NB4 (cell line): ENCODE results near the gene ESRRG.

Source experiments
- DNase-seq: peaks from one replicate; pipeline ENCODE4 v3.0.0; 2010; ENCODE audit warnings: low read depth
- H3K4me3 ChIP-seq: one replicate; pipeline ENCODE4 v1.5.1; 2011; ENCODE audit warnings: mild to moderate bottlenecking, low read depth, low read length, moderate library complexity
- MYC ChIP-seq: IDR thresholded peaks from 2 replicates; pipeline ENCODE4 v1.6.1; 2011; ENCODE audit warnings: low read depth, low read length
- POLR2A ChIP-seq: IDR thresholded peaks from 2 replicates; pipeline ENCODE4 v1.6.1; 2011; ENCODE audit warnings: mild to moderate bottlenecking; ENCODE audit not compliant: insufficient read length; ENCODE audit errors: extremely low read depth
- TF ChIP-seq, protein P1 (sequence below): IDR thresholded peaks from 2 replicates; pipeline ENCODE4 v1.6.1; 2011; ENCODE audit warnings: low read depth, low read length
- TF ChIP-seq, protein P2 (sequence below): IDR thresholded peaks from one replicate; pipeline ENCODE4 v1.5.1; 2012; ENCODE audit warnings: low read depth, low read length

Gene ESRRG

DNA sequence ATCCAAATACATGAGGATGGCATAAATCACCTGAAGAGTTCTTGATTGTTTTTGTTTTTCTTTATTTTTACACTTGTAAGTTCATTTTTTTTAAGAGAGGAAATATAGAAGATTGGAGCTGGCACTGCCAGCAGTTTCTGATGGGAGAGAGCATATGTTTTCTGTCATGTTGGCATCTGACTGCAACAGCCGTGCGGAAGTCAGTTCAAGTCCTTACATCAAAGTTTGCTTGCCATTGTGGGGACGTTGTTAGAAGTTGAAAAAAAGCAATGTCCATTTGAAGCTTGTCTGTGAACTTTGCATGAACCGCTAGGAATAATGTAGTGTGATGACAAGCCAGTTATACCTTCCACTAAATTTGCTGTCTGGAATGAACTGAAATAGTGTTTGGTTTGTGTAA lies 173.4 kb downstream of the ESRRG start:
- DNase-seq, result no peak
- TF ChIP-seq, protein P1, sequence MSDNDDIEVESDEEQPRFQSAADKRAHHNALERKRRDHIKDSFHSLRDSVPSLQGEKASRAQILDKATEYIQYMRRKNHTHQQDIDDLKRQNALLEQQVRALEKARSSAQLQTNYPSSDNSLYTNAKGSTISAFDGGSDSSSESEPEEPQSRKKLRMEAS, result no peak
- TF ChIP-seq MYC (no peak), POLR2A (no peak)
- TF ChIP-seq, protein P2, sequence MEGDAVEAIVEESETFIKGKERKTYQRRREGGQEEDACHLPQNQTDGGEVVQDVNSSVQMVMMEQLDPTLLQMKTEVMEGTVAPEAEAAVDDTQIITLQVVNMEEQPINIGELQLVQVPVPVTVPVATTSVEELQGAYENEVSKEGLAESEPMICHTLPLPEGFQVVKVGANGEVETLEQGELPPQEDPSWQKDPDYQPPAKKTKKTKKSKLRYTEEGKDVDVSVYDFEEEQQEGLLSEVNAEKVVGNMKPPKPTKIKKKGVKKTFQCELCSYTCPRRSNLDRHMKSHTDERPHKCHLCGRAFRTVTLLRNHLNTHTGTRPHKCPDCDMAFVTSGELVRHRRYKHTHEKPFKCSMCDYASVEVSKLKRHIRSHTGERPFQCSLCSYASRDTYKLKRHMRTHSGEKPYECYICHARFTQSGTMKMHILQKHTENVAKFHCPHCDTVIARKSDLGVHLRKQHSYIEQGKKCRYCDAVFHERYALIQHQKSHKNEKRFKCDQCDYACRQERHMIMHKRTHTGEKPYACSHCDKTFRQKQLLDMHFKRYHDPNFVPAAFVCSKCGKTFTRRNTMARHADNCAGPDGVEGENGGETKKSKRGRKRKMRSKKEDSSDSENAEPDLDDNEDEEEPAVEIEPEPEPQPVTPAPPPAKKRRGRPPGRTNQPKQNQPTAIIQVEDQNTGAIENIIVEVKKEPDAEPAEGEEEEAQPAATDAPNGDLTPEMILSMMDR, result no peak
- H3K4me3 ChIP-seq, result no peak overlapping the region

DNA sequence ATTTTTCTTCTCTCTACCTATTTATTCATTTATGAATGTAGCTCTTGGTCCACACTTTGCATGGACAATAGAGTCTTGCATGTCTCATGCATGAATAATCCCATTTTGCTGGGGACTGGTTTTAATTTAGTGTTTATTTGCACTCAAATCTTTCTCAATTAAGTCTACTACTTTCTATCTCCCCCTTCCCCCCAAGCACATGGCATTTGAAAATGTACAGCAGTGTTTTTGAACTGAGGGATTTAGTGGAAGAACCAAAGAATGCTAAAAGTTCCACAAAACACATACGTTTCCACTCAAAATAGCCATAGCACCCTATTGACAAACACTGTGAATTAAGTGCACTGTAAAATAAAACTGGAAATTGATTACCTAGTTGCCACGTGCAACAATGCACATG lies 180.5 kb downstream of the ESRRG start:
- TF ChIP-seq MYC, result no peak
- TF ChIP-seq, protein P1, result no peak
- TF ChIP-seq, protein P2, result no peak
- DNase-seq, result no peak
- H3K4me3 ChIP-seq, result no peak overlapping the region

DNA sequence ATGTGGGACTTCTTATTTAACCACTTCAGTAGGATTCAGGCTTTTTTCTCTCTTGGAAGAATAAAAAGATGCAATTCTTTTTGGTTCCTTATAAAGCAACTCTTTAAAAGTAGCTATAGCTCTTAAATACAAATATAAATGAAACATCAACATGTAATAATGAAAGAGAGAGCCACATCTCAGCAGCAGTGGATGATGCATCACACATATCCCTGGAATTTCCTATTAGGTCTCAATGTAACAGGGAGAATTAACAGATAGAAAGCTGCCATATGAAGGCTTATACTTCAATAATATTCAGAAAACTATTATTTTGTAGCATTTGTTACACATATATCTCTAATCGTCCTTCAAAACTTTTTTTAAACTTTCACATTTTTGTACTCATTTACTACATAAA lies 181.0 kb downstream of the ESRRG start:
- TF ChIP-seq MYC (no peak), POLR2A (no peak)
- TF ChIP-seq, protein P2, result no peak
- TF ChIP-seq, protein P1, result no peak
- H3K4me3 ChIP-seq, result no peak overlapping the region
- no peak for DNase-seq

DNA sequence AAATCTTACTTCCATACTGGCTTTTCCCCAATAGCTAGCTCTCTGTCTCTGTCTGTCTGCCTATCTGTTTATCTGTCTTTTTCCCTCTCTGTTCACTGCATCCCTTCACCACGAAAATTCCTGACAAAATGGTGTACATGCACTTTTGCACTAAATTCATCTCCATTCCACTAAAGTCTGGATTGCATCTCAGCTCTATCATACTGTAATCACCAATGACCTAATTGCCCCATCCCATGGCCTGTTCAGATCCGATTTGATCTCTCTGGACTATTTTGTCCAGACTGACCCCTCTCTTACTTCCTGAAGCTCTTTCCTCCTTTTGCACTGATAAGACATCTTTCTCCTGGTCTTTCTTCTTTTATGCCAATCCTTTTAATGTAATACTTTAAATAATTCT lies 187.5 kb downstream of the ESRRG start:
- no peak for DNase-seq
- TF ChIP-seq, protein P1, result no peak
- TF ChIP-seq, protein P2, result no peak
- no peak overlapping the region for H3K4me3 ChIP-seq

DNA sequence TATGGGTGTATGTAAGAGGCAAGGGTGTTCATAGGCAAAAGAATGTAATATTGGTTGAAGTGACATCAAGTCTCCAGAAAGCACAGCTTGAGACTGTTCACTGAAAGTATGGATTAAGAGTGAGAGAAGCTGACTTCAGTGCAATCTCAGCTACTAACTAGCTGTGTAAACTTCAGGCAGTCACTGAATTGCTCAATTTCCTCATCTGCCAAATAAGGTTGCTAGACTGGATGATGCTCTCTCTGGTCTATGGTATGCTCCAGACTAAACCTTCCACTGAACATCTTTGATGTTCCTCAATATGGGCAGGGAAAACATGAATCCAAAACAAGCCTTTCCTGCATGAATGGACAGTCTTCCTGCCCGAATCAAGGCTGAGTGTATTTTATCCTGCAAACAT lies 188.2 kb downstream of the ESRRG start:
- TF ChIP-seq MYC, result no peak
- TF ChIP-seq, protein P2, result no peak
- TF ChIP-seq, protein P1, result no peak
- TF ChIP-seq POLR2A, result no peak
- H3K4me3 ChIP-seq, result no peak overlapping the region
- DNase-seq, result no peak

DNA sequence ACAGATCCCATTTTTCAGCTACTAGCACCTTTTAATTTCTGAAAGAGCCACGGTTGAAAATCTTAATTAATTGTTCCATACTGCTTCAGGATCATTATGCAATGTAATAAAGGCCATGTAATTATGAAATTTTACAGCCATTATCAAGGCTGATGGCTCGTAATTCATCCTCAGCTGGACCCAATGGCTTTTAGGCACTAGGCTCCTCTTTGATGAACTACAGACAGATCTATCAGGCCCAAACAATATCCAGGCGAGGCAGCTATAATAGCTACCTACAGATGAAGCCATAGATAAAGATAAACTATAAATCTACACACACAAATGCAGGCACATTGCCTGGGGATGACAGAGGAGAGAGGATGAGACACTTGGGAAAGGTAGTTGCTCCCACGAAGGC lies 189.5 kb downstream of the ESRRG start:
- no peak for DNase-seq

More for the DNA sequence above, 189.5 kb downstream of the ESRRG start:
- no peak overlapping the region for H3K4me3 ChIP-seq
- TF ChIP-seq POLR2A (no peak), MYC (no peak)
- TF ChIP-seq, protein P2, result no peak
- TF ChIP-seq, protein P1, result no peak
